BE2C (cell line): Measurements from ENCODE around the gene PLIN5.
A peak's percentile ranks its signal among the peaks of the same experiment; 100 is the strongest.

Experiments
- DNase-seq: peaks from one replicate; pipeline ENCODE4 v3.0.0-alpha.2; 2020
- H3K27me3 ChIP-seq: fragments of 250-450 bp; sonication (Bioruptor Pico); 2 replicates; pipeline ENCODE4 v1.5.1; 2020; ENCODE audit warnings: mild to moderate bottlenecking
- H3K36me3 ChIP-seq: fragments of 250-450 bp; sonication (Bioruptor Pico); 2 replicates; pipeline ENCODE4 v1.5.1; 2020; ENCODE audit warnings: mild to moderate bottlenecking
- H3K4me1 ChIP-seq: fragments of 250-450 bp; sonication (Bioruptor Pico); 2 replicates; pipeline ENCODE4 v1.5.1; 2020
- H3K4me3 ChIP-seq: 2 replicates; pipeline ENCODE4 v1.5.1; 2011; ENCODE audit warnings: low read depth, low read length
- H3K9me3 ChIP-seq: fragments of 250-450 bp; sonication (Bioruptor Pico); 2 replicates; pipeline ENCODE4 v1.5.1; 2020
- CTCF ChIP-seq: IDR thresholded peaks from 2 replicates; pipeline ENCODE4 v1.5.1; 2012; ENCODE audit warnings: mild to moderate bottlenecking, low read depth, low read length

Gene PLIN5

GRCh38 chr19:4576016-4576933 lies 41.3 kb upstream of the PLIN5 start:
- H3K9me3 ChIP-seq = no peaks in the 10 kb centered on the region
- H3K27me3 ChIP-seq = peaks cover 51% of the 10 kb centered on the region
- DNase-seq = peak; percentile 84
- no peak overlapping the region for H3K4me3 ChIP-seq
- no peaks in the 10 kb centered on the region for H3K36me3 ChIP-seq
- TF ChIP-seq CTCF = peak; percentile 75
- no peaks in the 10 kb centered on the region for H3K4me1 ChIP-seq

DNA sequence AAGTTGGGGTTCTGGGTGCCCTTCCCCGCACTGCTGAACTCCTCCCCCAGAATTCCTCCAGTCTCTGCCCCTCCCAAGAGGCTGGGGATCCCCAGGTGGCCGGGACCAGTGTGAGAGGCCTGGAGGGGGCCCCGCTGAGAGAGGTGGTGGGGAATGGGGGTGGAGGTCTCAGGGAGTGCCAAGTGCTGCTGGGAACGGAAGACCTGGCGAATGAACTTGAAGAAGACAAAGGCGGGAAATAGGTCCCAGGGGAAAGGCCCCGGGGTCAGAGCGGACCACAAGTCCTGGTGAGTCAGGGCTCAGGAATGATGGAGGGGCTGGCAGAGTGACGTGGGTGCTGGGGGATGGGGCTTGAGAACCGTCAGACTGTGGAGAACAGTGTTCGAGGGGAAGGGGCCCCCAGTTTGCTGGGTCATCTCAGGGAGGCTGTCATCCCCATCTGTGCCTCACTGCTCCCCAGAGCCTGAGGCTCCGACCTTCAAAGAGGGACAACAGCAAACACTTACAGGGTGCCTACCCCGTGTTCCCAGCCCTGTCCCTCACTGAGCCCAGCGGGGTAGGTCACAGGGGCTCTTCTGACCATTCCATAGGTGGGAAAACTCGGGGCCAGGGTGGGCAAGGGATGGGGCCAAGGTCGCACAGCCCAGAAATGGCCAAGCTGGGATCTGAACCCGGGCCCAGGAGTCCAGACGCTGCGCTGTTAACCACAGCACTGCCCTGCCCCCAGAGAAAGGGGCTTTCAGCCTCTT lies 40.4 kb upstream of the PLIN5 start:
- no peaks in the 10 kb centered on the region for H3K36me3 ChIP-seq
- peaks cover 49% of the 10 kb centered on the region for H3K27me3 ChIP-seq
- TF ChIP-seq CTCF = no peak
- no peaks in the 10 kb centered on the region for H3K4me1 ChIP-seq
- H3K9me3 ChIP-seq = no peaks in the 10 kb centered on the region
- DNase-seq = peak; percentile 66
- no peak overlapping the region for H3K4me3 ChIP-seq

- H3K4me1 ChIP-seq = no peaks in the 10 kb centered on the region
- H3K9me3 ChIP-seq = no peaks in the 10 kb centered on the region
- no peak for TF ChIP-seq CTCF
- peaks cover 31% of the 10 kb centered on the region for H3K27me3 ChIP-seq
- no peaks in the 10 kb centered on the region for H3K36me3 ChIP-seq
- DNase-seq = no peak
- no peak overlapping the region for H3K4me3 ChIP-seq
Measured at GRCh38 chr19:4573682-4574081, 38.7 kb upstream of the PLIN5 start.

DNA sequence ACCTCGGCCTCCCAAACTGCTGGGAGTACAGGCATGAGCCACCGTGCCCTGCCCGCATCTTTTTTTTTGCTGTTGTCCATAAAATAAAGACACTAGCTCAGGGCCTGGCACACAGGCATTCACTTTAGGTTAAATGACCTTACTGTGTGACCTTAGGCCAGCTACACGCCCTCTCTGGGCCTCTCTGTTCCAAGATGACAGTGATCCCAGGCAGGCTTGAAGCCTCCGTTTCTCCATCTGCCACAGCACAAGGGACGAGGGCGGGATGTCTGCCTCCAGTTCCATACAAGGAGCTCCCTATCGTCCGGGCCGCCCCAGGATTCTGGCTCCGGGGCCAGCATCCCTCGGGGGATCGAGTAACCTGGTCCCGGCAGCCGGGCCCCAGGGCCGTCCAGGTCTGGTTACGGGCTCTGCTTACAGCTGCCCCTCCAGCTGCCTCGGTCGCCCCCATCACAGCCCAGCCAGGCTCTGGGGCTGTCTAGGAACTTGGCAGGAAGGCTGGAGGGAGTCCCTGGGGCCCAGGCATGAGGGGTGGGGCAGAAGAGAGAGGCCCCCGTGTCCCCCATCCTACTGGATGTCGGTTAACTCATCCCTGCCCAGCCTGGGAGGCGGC lies 36.4 kb upstream of the PLIN5 start:
- no peak for TF ChIP-seq CTCF
- no peaks in the 10 kb centered on the region for H3K9me3 ChIP-seq
- H3K27me3 ChIP-seq = peaks cover 22% of the 10 kb centered on the region
- H3K4me1 ChIP-seq = no peaks in the 10 kb centered on the region
- H3K36me3 ChIP-seq = no peaks in the 10 kb centered on the region
- no peak overlapping the region for H3K4me3 ChIP-seq
- peak; percentile 45 for DNase-seq

DNA sequence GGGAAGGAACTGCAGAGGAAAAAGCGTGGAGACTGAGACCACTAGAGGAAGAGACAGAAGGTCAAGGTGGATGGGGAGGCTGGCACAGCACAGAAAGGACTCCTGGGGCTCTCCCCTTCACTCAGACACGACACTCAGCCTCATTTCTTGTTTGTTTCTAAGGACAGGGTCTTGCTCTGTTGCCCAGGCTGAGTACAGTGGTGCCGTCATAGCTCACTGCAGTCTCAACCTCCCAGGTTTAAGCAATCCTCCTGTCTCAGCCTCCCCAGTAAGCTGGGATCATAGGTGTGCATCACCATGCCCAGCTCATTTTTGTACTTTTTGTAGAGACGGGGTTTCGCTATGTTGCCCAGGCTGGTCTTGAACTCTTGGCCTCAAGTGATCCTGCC lies 35.9 kb upstream of the PLIN5 start:
- no peak for TF ChIP-seq CTCF
- H3K4me3 ChIP-seq = no peak overlapping the region
- peaks cover 27% of the 10 kb centered on the region for H3K27me3 ChIP-seq

GRCh38 chr19:4570402-4570801 lies 35.4 kb upstream of the PLIN5 start:
- DNase-seq = no peak
- no peak for TF ChIP-seq CTCF
- H3K4me3 ChIP-seq = no peak overlapping the region
- no peaks in the 10 kb centered on the region for H3K9me3 ChIP-seq
- H3K27me3 ChIP-seq = peaks cover 26% of the 10 kb centered on the region
- no peaks in the 10 kb centered on the region for H3K4me1 ChIP-seq
- no peaks in the 10 kb centered on the region for H3K36me3 ChIP-seq

More for the DNA sequence above, 35.9 kb upstream of the PLIN5 start:
- Histone ChIP-seq H3K9me3 (no peaks in the 10 kb centered on the region), H3K36me3 (no peaks in the 10 kb centered on the region), H3K4me1 (no peaks in the 10 kb centered on the region)
- DNase-seq = no peak
